IMR-90 (cell line): ENCODE data around the gene SYNGR3. TPM values are rescaled to one million over a fixed set of nuclear protein-coding genes. Genes with fewer than 3 reads are reported as not detected.

Experiments used
- ATAC-seq: fragments of 200-7000 bp; cut with Tn5 transposase; 2 replicates; pipeline ENCODE4 v1.9.1; 2020; ENCODE audit warnings: low read depth, mild to moderate bottlenecking, moderate library complexity
- BruUV-seq: library from RNA; stranded (reverse); fragments of 400-500 nt; replicated peaks from 2 replicates; lab custom pipeline; 2021; lab: Mats Ljungman, UMichigan
- CTCF ChIA-PET: fragments of 300-600 bp; formaldehyde crosslinking; extraction: SDS; loops from one replicate; lab custom pipeline; 2021; ENCODE audit warnings: antibody characterized with exemption; lab: Yijun Ruan, JAX
- POLR2A ChIA-PET: fragments of 300-600 bp; sonication (Branson Sonifier 250); formaldehyde crosslinking; loops from one replicate; lab custom pipeline; 2022; ENCODE audit warnings: antibody characterized with exemption; ENCODE audit not compliant: unreplicated experiment; lab: Charles Lee
- DNase-seq: peaks from one replicate; pipeline ENCODE4 v3.0.0; 2013
- H2AFZ ChIP-seq: replicated peaks from 2 replicates; pipeline ENCODE3; 2013; ENCODE audit warnings: low read length, mild to moderate bottlenecking; ENCODE audit not compliant: poor library complexity
- H2AK5ac ChIP-seq: 2 replicates; pipeline ENCODE4 v1.6.1; 2013; ENCODE audit warnings: low read depth, low read length, inconsistent platforms
- H2AK9ac ChIP-seq: replicated peaks from 2 replicates; pipeline ENCODE3; 2013; ENCODE audit warnings: mild to moderate bottlenecking, low read depth, low read length, moderate library complexity; ENCODE audit not compliant: poor library complexity
- H2BK120ac ChIP-seq: 2 replicates; pipeline ENCODE4 v1.6.1; 2013; ENCODE audit warnings: low read depth, low read length, inconsistent platforms
- H2BK15ac ChIP-seq: 3 replicates; pipeline ENCODE4 v1.6.1; 2013; ENCODE audit warnings: low read depth, low read length, inconsistent platforms
- H2BK20ac ChIP-seq: 2 replicates; pipeline ENCODE4 v1.6.1; 2013; ENCODE audit warnings: low read depth, mild to moderate bottlenecking, inconsistent platforms, low read length, moderate library complexity
- H2BK5ac ChIP-seq: 2 replicates; pipeline ENCODE4 v1.6.1; 2013; ENCODE audit warnings: mild to moderate bottlenecking, low read depth, low read length, inconsistent platforms; ENCODE audit not compliant: poor library complexity, severe bottlenecking
- H3K14ac ChIP-seq: replicated peaks from 2 replicates; pipeline ENCODE4 v1.6.1; 2013; ENCODE audit warnings: low read depth, low read length, inconsistent platforms
- H3K18ac ChIP-seq: 2 replicates; pipeline ENCODE4 v1.6.1; 2013; ENCODE audit warnings: low read depth, low read length, control low read depth
- H3K23ac ChIP-seq: 2 replicates; pipeline ENCODE4 v1.6.1; 2013; ENCODE audit warnings: low read depth, low read length, inconsistent platforms
- H3K27ac ChIP-seq: 2 replicates; pipeline ENCODE4 v1.5.1; 2013; ENCODE audit warnings: mild to moderate bottlenecking, control low read depth, low read length; ENCODE audit not compliant: insufficient read depth
- H3K27me3 ChIP-seq: 2 replicates; pipeline ENCODE4 v1.6.1; 2013; ENCODE audit warnings: low read length; ENCODE audit not compliant: control insufficient read depth, insufficient read depth
- H3K36me3 ChIP-seq: 2 replicates; pipeline ENCODE4 v1.6.1; 2013; ENCODE audit warnings: low read length, mixed read lengths; ENCODE audit not compliant: control insufficient read depth, insufficient read depth
- H3K4ac ChIP-seq: 2 replicates; pipeline ENCODE4 v1.6.1; 2013; ENCODE audit warnings: low read depth, low read length, inconsistent platforms
- H3K4me1 ChIP-seq: 2 replicates; pipeline ENCODE4 v1.6.1; 2013; ENCODE audit warnings: low read length, mixed read lengths; ENCODE audit not compliant: control insufficient read depth, insufficient read depth
- H3K4me2 ChIP-seq: 2 replicates; pipeline ENCODE4 v1.6.1; 2013; ENCODE audit warnings: low read depth, mild to moderate bottlenecking, control low read depth, low read length, moderate library complexity
- H3K4me3 ChIP-seq: 2 replicates; pipeline ENCODE4 v1.5.1; 2013; ENCODE audit warnings: low read depth, mild to moderate bottlenecking, control low read depth, low read length, moderate library complexity; ENCODE audit not compliant: insufficient read depth
- H3K56ac ChIP-seq: 2 replicates; pipeline ENCODE4 v1.6.1; 2013; ENCODE audit warnings: low read length, inconsistent platforms; ENCODE audit not compliant: insufficient read depth; ENCODE audit errors: extremely low read depth
- H3K79me1 ChIP-seq, 2 experiments: 2 replicates each; pipeline ENCODE4 v1.6.1; 2013; ENCODE audit warnings: low read length in 2 of 2, inconsistent platforms in 1 of 2, low read depth in 1 of 2
- H3K9ac ChIP-seq: 2 replicates; pipeline ENCODE4 v1.6.1; 2013; ENCODE audit warnings: low read depth, low read length, control low read depth
- H3K9me1 ChIP-seq: 2 replicates; pipeline ENCODE4 v1.6.1; 2013; ENCODE audit warnings: low read length, inconsistent platforms; ENCODE audit not compliant: insufficient read depth
- H3K9me3 ChIP-seq: 2 replicates; pipeline ENCODE4 v1.6.1; 2013; ENCODE audit warnings: low read length; ENCODE audit not compliant: control insufficient read depth, insufficient read depth
- H4K20me1 ChIP-seq: 2 replicates; pipeline ENCODE4 v1.6.1; 2013; ENCODE audit warnings: low read length, inconsistent platforms; ENCODE audit not compliant: insufficient read depth
- H4K5ac ChIP-seq: 2 replicates; pipeline ENCODE4 v1.6.1; 2013; ENCODE audit warnings: mild to moderate bottlenecking, low read depth, low read length, control low read depth
- H4K8ac ChIP-seq, 2 experiments: 2 replicates each; pipeline ENCODE4 v1.6.1; 2013; ENCODE audit warnings: low read depth in 2 of 2, low read length in 2 of 2, control low read depth in 1 of 2, inconsistent platforms in 1 of 2
- H4K91ac ChIP-seq: 2 replicates; pipeline ENCODE4 v1.6.1; 2013; ENCODE audit warnings: low read depth, low read length, inconsistent platforms; ENCODE audit not compliant: insufficient read depth
- BHLHE40 ChIP-seq: fragments of 150-350 bp; IDR thresholded peaks from 2 replicates; pipeline ENCODE4 v1.6.1; 2016; ENCODE audit warnings: mild to moderate bottlenecking, low read depth, low read length
- CTCF ChIP-seq: conservative IDR thresholded peaks from 2 replicates; pipeline ENCODE4 v1.5.1; 2012; ENCODE audit warnings: mild to moderate bottlenecking, low read depth, low read length, improper control_type of control experiment
- WGBS, 2 experiments: methylation state at CpG; one replicate each; pipeline versions ENCODE4 v1.1.5 to v1.1.7; 2013; ENCODE audit warnings: missing lambda C conversion rate in 2 of 2; ENCODE audit not compliant: insufficient read length in 1 of 2; ENCODE audit errors: extremely low coverage in 2 of 2; 5-methylcytosine and 5-hydroxymethylcytosine counted together
- dilution Hi-C: fragments of 300-500 bp; cut with HindIII; formaldehyde crosslinking; loops from one replicate; pipeline ENCODE4 v1.14.3; 2018; ENCODE audit warnings: low sequenced_read_pairs; ENCODE audit not compliant: unreplicated experiment
- in situ Hi-C: fragments of 300-500 bp; cut with MboI; formaldehyde crosslinking; loops from 3 replicates; pipeline ENCODE4 v1.14.3; 2019; ENCODE audit warnings: low sequenced_read_pairs, inconsistent platforms, mixed read lengths
- intact Hi-C: fragments of 100-400 bp; cut with micrococcal nuclease; formaldehyde crosslinking; loops from 2 replicates; pipeline ENCODE4 v1.10.0; 2022
- polyA plus RNA-seq, 3 experiments: library from polyadenylated mRNA; depleted of rRNA; stranded (reverse); fragments of >200 nt; gene quantifications; 2 replicates each; pipeline ENCODE4 v1.2.3, GENCODE V29; 2012; ENCODE audit warnings: low replicate concordance in 1 of 3
- total RNA-seq: library from RNA; depleted of rRNA; stranded (reverse); fragments of >200 nt; gene quantifications from 2 replicates; pipeline ENCODE4 v1.2.3, GENCODE V29; 2012

The SYNGR3 gene
- total and polyA plus RNA-seq, 2 of the 4 experiments (the other 2 are of a cell fraction), result 1.8 to 5.8 TPM

DNA sequence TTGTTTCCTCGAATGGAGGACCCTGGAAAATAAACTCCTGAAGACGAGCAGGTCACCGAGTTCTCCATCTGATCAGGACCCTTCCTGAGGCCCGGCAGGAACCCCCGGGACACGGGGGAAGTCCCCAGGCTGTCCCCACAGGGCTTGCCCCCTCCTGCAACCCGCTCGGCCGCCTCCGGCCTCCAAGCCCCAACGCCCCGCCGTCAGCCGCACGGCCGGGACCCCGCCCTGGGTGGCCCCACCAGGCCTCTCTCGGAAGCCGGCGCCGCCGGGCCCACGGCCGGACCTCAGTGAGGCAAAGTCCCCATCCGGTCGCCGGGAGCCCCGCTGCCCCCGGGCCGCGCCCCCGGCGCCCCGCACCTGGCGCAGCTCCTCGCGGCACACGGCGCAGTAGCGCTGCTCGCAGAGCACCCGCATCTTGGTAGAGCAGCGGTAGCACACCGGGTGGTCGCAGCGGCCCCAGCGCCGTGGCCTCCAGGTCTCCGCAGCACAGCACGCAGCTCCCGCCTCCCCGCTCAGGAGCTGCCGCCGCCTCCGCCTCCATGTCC lies 19.5 kb downstream of the SYNGR3 start:
- H3K9ac ChIP-seq, result peak overlapping the region; percentile 95

More for the DNA sequence above, 19.5 kb downstream of the SYNGR3 start:
- peak overlapping the region; percentile 95; the same call in 1 of the 2 replicates for H3K23ac ChIP-seq
- H2BK20ac ChIP-seq, result no peak overlapping the region
- peaks cover 13 to 59% of the 10 kb centered on the region in 2 experiments; a peak in 3 of 4 replicates for H3K79me1 ChIP-seq
- 2% methylated on average over 11 of the region's 55 CpGs; no CpG with 5 or more reads in 1 of the 2 experiments for WGBS, 2 experiments
- in situ Hi-C loops (no loop called here), intact Hi-C loops (no loop called here), dilution Hi-C loops (no loop called here)
- no peaks in the 10 kb centered on the region for H3K27me3 ChIP-seq
- ATAC-seq, result peak; percentile 36
- peak overlapping the region; percentile 75 for H3K4me3 ChIP-seq
- peak overlapping the region; percentile 98 for H2AK9ac ChIP-seq
- H2BK120ac ChIP-seq, result no peak overlapping the region
- peak overlapping the region; percentile 40 for H4K5ac ChIP-seq
- BruUV-seq, result no TSS peak
- no peak overlapping the region for H2BK15ac ChIP-seq
- ChIA-PET CTCF (no interaction called here), POLR2A (no interaction called here)
- no peak for TF ChIP-seq BHLHE40
- TF ChIP-seq CTCF, result no peak
- H4K20me1 ChIP-seq, result peaks cover 49% of the 10 kb centered on the region
- peak overlapping the region; percentile 83 for H2AK5ac ChIP-seq
- H3K4me1 ChIP-seq, result peaks cover 25% of the 10 kb centered on the region
- H4K91ac ChIP-seq, result peak overlapping the region; percentile 24; the same call in 1 of the 2 replicates
- H3K4ac ChIP-seq, result peak overlapping the region; percentile 80
- H3K9me3 ChIP-seq, result no peaks in the 10 kb centered on the region
- peaks cover 9% of the 10 kb centered on the region for H3K36me3 ChIP-seq
- no peak overlapping the region for H3K18ac ChIP-seq
- H2BK5ac ChIP-seq, result peak overlapping the region; percentile 60
- no peak for DNase-seq
- peak overlapping the region; percentile 88 for H3K27ac ChIP-seq
- peak overlapping the region; percentile 79 for H2AFZ ChIP-seq
- H4K8ac ChIP-seq, result peak overlapping the region in 1 of 2 experiments; percentile 37; a peak in 2 of 4 replicates
- peak overlapping the region; percentile 85 for H3K14ac ChIP-seq
- H3K9me1 ChIP-seq, result peaks cover 8% of the 10 kb centered on the region; the same call in 1 of the 2 replicates
- peak overlapping the region; percentile 97 for H3K4me2 ChIP-seq
- peak overlapping the region; percentile 71 for H3K56ac ChIP-seq
